ENCODE measurements around the gene SKA3. TPM values are rescaled to one million over a fixed set of nuclear protein-coding genes. Genes with fewer than 3 reads are reported as not detected.

SKA3 gene
- polyA plus RNA-seq, 1 of the 3 experiments (the other 2 are of a cell fraction): 5.9 TPM

GRCh38 chr13:21147827-21148226 is 28.5 kb downstream of the SKA3 start:
- ChIA-PET CTCF (interaction anchor here (1.3 kb wide), 1 partner anchor 24 kb away, joined by 3 read pairs; no protein-coding TSS in a partner anchor), POLR2A (no interaction called here)
- no peak overlapping the region for H3K27ac ChIP-seq (ENCODE audit: low read depth in 2 of 2, low read length in 1 of 2)
- H3K9ac ChIP-seq: no peak overlapping the region
- no peaks in the 10 kb centered on the region for H3K27me3 ChIP-seq (ENCODE audit: insufficient read depth)
- no peaks in the 10 kb centered on the region for H3K9me3 ChIP-seq
- no peak overlapping the region for H3K4me3 ChIP-seq (ENCODE audit: low read depth in 2 of 2, low read length in 1 of 2)
- DNase-seq: no peak
- no peak for TF ChIP-seq CTCF (IDR thresholded peaks at IDR 0.05)
- no peaks in the 10 kb centered on the region for H3K4me1 ChIP-seq (ENCODE audit: control insufficient read depth in 1 of 2, insufficient read depth in 2 of 2, low read depth in 1 of 2, low read length in 1 of 2)
- no peak overlapping the region for H2AFZ ChIP-seq (ENCODE audit: low read depth)
- H3F3A ChIP-seq (replicated peaks; ENCODE audit: insufficient read depth): peaks cover 35% of the 10 kb centered on the region
- no peak overlapping the region for H3K4me2 ChIP-seq
- H3K79me2 ChIP-seq (ENCODE audit: insufficient read depth): peaks cover 38% of the 10 kb centered on the region
- WGBS (ENCODE audit: low lambda C conversion rate): 89% methylated on average over 4 of the region's 4 CpGs
- no peaks in the 10 kb centered on the region for H3K9me2 ChIP-seq
- peaks cover 36 to 39% of the 10 kb centered on the region in 2 experiments for H3K36me3 ChIP-seq (replicated peaks in 1 of 2; ENCODE audit: control insufficient read depth in 1 of 2, insufficient read depth in 2 of 2, low read length in 1 of 2)
- peaks cover 33% of the 10 kb centered on the region for H4K20me1 ChIP-seq (ENCODE audit: insufficient read depth)

- Histone ChIP-seq H3K9ac (no peak overlapping the region), H3K9me3 (no peaks in the 10 kb centered on the region), H2AFZ (ENCODE audit: low read depth) (no peak overlapping the region), H3K4me1 (ENCODE audit: control insufficient read depth in 1 of 2, insufficient read depth in 2 of 2, low read depth in 1 of 2, low read length in 1 of 2) (peaks cover 0 to 9% of the 10 kb centered on the region in 2 experiments; a peak in 2 of 4 replicates), H3K79me2 (ENCODE audit: insufficient read depth) (peaks cover 63% of the 10 kb centered on the region), H3K4me3 (ENCODE audit: low read depth in 2 of 2, low read length in 1 of 2) (no peak overlapping the region), H3F3A (replicated peaks; ENCODE audit: insufficient read depth) (peaks cover 17% of the 10 kb centered on the region), H3K36me3 (replicated peaks in 1 of 2; ENCODE audit: control insufficient read depth in 1 of 2, insufficient read depth in 2 of 2, low read length in 1 of 2) (peaks cover 33 to 45% of the 10 kb centered on the region in 2 experiments), H3K9me2 (no peaks in the 10 kb centered on the region), H3K27me3 (ENCODE audit: insufficient read depth) (no peaks in the 10 kb centered on the region), H4K20me1 (ENCODE audit: insufficient read depth) (peaks cover 36% of the 10 kb centered on the region), H3K4me2 (peak overlapping the region; percentile 12; the same call in 1 of the 2 replicates), H3K27ac (ENCODE audit: low read depth in 2 of 2, low read length in 1 of 2) (no peak overlapping the region)
- ChIA-PET POLR2A (no interaction called here), CTCF (no interaction called here)
- WGBS (ENCODE audit: low lambda C conversion rate): 91% methylated on average over 3 of the region's 3 CpGs
- no peak for DNase-seq
- TF ChIP-seq ZBTB33 (IDR thresholded peaks at IDR 0.05; ENCODE audit: borderline replicate concordance, low read depth): no peak
- no peak for TF ChIP-seq NFIC (IDR thresholded peaks at IDR 0.05; ENCODE audit: borderline replicate concordance)
- no peak for TF ChIP-seq RFX5 (IDR thresholded peaks at IDR 0.05; ENCODE audit: low read length)
- no peak for TF ChIP-seq MEF2A (IDR thresholded peaks at IDR 0.05; ENCODE audit: borderline replicate concordance, low read depth)
- TF ChIP-seq TAF1 (IDR thresholded peaks at IDR 0.05; ENCODE audit: borderline replicate concordance, low read depth, low read length): no peak
- no peak for TF ChIP-seq ELF1 (IDR thresholded peaks at IDR 0.05)
- TF ChIP-seq USF1 (IDR thresholded peaks at IDR 0.05; ENCODE audit: borderline replicate concordance, low read depth): no peak
- TF ChIP-seq USF2 (IDR thresholded peaks at IDR 0.05; ENCODE audit: borderline replicate concordance, low read depth, low read length): no peak
- no peak for TF ChIP-seq FOXM1 (IDR thresholded peaks at IDR 0.05; ENCODE audit: low read depth)
- TF ChIP-seq CHD2 (IDR thresholded peaks at IDR 0.05; ENCODE audit: low read length, partially characterized antibody): no peak
- no peak for TF ChIP-seq NRF1 (IDR thresholded peaks at IDR 0.05; ENCODE audit: low read depth, low read length)
These were observed 33.6 kb downstream of the SKA3 start for GRCh38 chr13:21142766-21143165.
